Activated CD4-positive, alpha-beta T cell treated with anti-CD3 and anti-CD28 coated beads for 36 hours (primary cell): Measurements from ENCODE around the gene SATB2. TPM values are rescaled to one million over a fixed set of nuclear protein-coding genes. Genes with fewer than 3 reads are reported as not detected.

ENCODE experiments used
- ATAC-seq: fragments of 200-7000 bp; cut with Tn5 transposase; one replicate; pipeline ENCODE4 v1.10.0; 2021; ENCODE audit warnings: mild to moderate bottlenecking, moderate library complexity
- CTCF ChIA-PET: fragments of 350-600 bp; sonication (Branson Sonifier 250); formaldehyde crosslinking; loops from one replicate; lab custom pipeline; 2021; ENCODE audit warnings: antibody characterized with exemption; lab: Charles Lee
- POLR2A ChIA-PET: fragments of 350-600 bp; sonication (Branson Sonifier 250); formaldehyde crosslinking; loops from one replicate; lab custom pipeline; 2021; ENCODE audit warnings: antibody characterized with exemption, inconsistent platforms; lab: Charles Lee
- DNase-seq: peaks from one replicate; pipeline ENCODE4 v3.0.0-alpha.2; 2020
- H3K27ac Mint-ChIP-seq: one replicate; pipeline ENCODE4 v1.8.0; 2021; ENCODE audit warnings: mixed read lengths
- H3K27me3 Mint-ChIP-seq: one replicate; pipeline ENCODE4 v1.8.0; 2021; ENCODE audit warnings: mixed read lengths
- H3K36me3 Mint-ChIP-seq: one replicate; pipeline ENCODE4 v1.8.0; 2021; ENCODE audit warnings: low read depth, mixed read lengths
- H3K4me1 Mint-ChIP-seq: one replicate; pipeline ENCODE4 v1.8.0; 2021; ENCODE audit warnings: mixed read lengths
- H3K4me3 Mint-ChIP-seq: one replicate; pipeline ENCODE4 v1.8.0; 2021; ENCODE audit warnings: mild to moderate bottlenecking, moderate library complexity, mixed read lengths
- H3K9me3 Mint-ChIP-seq: one replicate; pipeline ENCODE4 v1.8.0; 2021; ENCODE audit warnings: low read depth, mixed read lengths
- intact Hi-C, 2 experiments: fragments of 100-400 bp; cut with DNase I in 1 of 2; cut with micrococcal nuclease in 1 of 2; formaldehyde crosslinking; loops; one replicate each; pipeline versions ENCODE4 v1.14.2 to v1.15.1; 2022 to 2024; cut with DNase I, micrococcal nuclease
- total RNA-seq, 2 experiments: library from RNA; stranded (reverse); gene quantifications; one replicate each; pipeline ENCODE4 v1.2.3, GENCODE V29; 2021

The SATB2 gene
- total RNA-seq, 2 experiments from 2014 or later, result 0.07 to 0.21 TPM

DNA sequence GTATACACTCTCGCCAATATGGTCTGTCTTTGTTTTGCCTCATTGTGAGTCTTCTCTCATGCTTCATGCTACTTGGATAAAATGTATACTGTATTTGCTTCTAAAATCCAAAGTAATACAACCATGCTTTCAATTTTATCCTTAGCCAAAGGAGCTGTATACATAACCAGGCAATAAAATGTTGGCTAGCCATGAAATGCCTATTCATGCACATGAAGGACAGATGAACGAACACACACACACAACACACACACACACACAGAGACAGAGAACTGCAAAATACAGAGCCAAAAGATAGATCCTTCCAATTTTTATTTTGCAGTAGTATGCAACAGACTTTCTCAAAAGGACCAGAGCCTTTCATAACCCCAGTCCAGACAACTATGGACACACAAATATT is 113.7 kb downstream of the SATB2 start:
- intact Hi-C loops, result no loop called here
- DNase-seq (no peak), ATAC-seq (no peak)
- no peaks in the 10 kb centered on the region for H3K4me1 Mint-ChIP-seq
- no peaks in the 10 kb centered on the region for H3K9me3 Mint-ChIP-seq
- H3K27ac Mint-ChIP-seq, result no peak overlapping the region
- CTCF ChIA-PET, result no interaction called here
- peaks cover 10% of the 10 kb centered on the region for H3K27me3 Mint-ChIP-seq
- POLR2A ChIA-PET, result no interaction called here
- H3K36me3 Mint-ChIP-seq, result no peaks in the 10 kb centered on the region
- H3K4me3 Mint-ChIP-seq, result no peak overlapping the region

DNA sequence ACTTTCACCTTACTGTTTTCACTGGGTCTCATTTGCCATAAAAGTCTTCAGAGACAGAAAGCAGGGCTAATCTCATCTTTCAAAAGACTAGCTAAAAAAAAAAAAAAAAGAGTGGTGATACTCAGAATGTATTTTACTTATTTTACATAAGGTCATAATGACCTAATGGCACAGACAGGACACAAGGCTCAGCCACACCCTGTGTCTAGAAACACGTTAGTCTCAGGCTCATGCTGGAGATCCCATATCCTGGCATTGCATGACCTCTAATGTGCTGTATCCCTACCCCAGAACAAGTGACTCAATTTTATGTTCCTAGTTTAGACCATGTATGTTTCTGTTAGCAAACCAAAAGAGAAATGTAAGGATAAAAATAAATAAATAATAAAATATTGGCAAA is 115.4 kb downstream of the SATB2 start:
- Mint-ChIP-seq H3K27me3 (peaks cover 8% of the 10 kb centered on the region), H3K36me3 (no peaks in the 10 kb centered on the region)

DNA sequence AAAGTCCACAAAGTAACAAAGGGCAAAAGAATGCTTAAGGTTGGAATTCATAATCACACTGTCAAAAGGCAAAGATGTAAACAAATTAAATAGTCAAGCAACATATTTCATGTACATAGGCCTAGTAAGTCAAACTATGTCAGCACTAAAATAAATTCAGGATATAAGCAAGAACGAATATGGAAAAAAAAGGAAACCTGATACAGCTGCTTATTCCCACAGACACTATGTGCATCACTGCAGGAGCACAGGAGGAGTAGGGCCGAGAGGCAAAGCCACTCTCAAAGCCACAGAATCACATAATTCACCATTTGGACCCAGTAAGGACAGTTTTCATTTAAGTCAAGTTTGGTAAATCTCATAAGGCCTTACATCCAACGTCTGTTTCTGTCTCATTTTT is 116.6 kb downstream of the SATB2 start:
- intact Hi-C loops, result no loop called here
- POLR2A ChIA-PET, result no interaction called here
- Mint-ChIP-seq H3K4me1 (no peaks in the 10 kb centered on the region), H3K27me3 (peaks cover 5% of the 10 kb centered on the region), H3K4me3 (no peak overlapping the region), H3K9me3 (no peaks in the 10 kb centered on the region), H3K27ac (no peak overlapping the region), H3K36me3 (no peaks in the 10 kb centered on the region)
- CTCF ChIA-PET, result no interaction called here
- ATAC-seq (no peak), DNase-seq (no peak)

More for the DNA sequence above, 115.4 kb downstream of the SATB2 start:
- no peak for ATAC-seq
- H3K9me3 Mint-ChIP-seq, result no peaks in the 10 kb centered on the region
- intact Hi-C loops, result no loop called here
- ChIA-PET POLR2A (no interaction called here), CTCF (interaction anchor here (2.1 kb wide), 1 partner anchor 15 kb away, joined by 4 read pairs; no protein-coding TSS in a partner anchor)
- no peak for DNase-seq
- no peak overlapping the region for H3K27ac Mint-ChIP-seq
- no peak overlapping the region for H3K4me3 Mint-ChIP-seq
- no peaks in the 10 kb centered on the region for H3K4me1 Mint-ChIP-seq

DNA sequence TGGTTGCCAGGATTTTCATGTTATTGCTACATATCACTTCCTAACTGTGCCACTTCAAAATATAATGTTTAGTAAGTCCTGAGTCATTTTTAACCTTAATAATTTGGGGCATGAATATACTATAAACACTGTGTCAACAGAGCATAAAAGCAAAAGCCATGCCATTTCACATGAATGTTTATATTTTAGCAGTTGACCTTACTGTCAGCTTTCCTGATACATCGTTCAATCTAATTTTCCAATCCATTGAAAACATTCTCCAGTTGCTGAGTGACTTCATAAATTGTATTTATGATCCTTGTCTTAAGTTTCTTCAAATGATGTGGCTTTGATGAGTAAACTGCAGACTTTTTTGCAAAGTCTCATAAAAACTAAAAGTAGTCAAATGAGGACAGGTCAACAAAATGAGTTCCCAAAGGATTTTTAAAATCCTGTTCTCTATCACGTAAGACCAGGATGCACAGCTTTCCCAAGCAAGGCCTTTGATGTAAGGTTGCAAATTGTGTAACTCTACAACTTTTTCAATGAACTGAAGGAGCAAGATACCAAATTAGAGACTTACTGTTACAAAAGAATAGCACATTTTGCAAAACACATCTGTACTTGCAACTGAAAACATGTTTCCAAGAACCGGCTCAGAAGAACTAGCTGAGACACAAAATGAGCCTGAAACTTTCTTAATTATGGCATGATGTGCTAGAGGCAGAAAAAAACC is 117.7 kb downstream of the SATB2 start:
- ATAC-seq, result no peak
- POLR2A ChIA-PET, result no interaction called here
- no peaks in the 10 kb centered on the region for H3K4me1 Mint-ChIP-seq
- H3K27me3 Mint-ChIP-seq, result peaks cover 4% of the 10 kb centered on the region
- no peak overlapping the region for H3K27ac Mint-ChIP-seq
- no peaks in the 10 kb centered on the region for H3K9me3 Mint-ChIP-seq
- no peaks in the 10 kb centered on the region for H3K36me3 Mint-ChIP-seq
- intact Hi-C loops, result no loop called here
- CTCF ChIA-PET, result interaction anchor here (0.6 kb wide), 1 partner anchor 57 kb away, joined by 3 read pairs; no protein-coding TSS in a partner anchor
- H3K4me3 Mint-ChIP-seq, result no peak overlapping the region
- DNase-seq, result no peak

DNA sequence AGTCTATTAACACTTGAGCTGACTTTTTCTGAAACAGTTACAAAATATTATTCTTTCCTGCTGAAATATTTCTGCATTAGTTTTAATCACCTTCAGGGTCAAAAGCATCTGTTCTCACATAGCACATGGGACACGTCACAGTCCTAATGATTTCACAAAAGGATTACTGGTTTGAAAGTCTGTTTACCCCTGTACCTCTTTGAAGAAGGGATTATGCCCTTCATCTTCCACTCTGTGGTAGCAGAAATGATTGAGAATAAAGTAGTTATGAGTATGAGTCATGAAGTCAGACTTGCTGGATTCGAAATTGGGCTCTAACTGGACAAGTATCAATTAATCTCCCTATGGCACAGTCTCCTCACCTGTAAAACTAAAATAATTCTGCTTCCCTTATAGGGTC is 121.2 kb downstream of the SATB2 start:
- CTCF ChIA-PET, result interaction anchor here (0.8 kb wide), 1 partner anchor 1060 kb away, joined by 3 read pairs; no protein-coding TSS in a partner anchor
- POLR2A ChIA-PET, result no interaction called here

DNA sequence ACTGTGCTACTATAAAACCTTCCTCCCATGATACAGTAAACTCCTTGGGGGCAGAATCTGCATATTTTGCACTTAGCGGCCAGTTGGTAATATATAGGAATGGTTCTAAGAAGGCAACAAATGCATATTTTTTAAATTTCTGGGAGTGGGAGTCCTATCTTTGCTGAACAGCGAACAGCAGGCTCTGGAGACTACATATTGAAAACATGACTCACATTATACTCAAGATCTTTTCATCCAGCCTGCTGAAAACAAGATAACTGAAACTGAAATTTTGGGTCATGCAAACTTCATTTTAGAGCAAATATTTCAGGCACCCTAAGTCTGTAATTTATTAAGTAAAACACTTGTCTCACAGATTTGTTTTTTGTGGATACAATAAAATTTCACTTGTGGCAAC is 122.2 kb downstream of the SATB2 start:
- Mint-ChIP-seq H3K27ac (no peak overlapping the region), H3K27me3 (peaks cover 9% of the 10 kb centered on the region), H3K9me3 (no peaks in the 10 kb centered on the region), H3K36me3 (no peaks in the 10 kb centered on the region), H3K4me3 (no peak overlapping the region), H3K4me1 (no peaks in the 10 kb centered on the region)
- DNase-seq (no peak), ATAC-seq (no peak)
- CTCF ChIA-PET, result no interaction called here
- intact Hi-C loops, result no loop called here
- POLR2A ChIA-PET, result no interaction called here

More for the DNA sequence above, 121.2 kb downstream of the SATB2 start:
- Mint-ChIP-seq H3K4me1 (no peaks in the 10 kb centered on the region), H3K9me3 (no peaks in the 10 kb centered on the region), H3K27ac (no peak overlapping the region), H3K4me3 (no peak overlapping the region), H3K27me3 (peaks cover 8% of the 10 kb centered on the region), H3K36me3 (no peaks in the 10 kb centered on the region)
- no peak for DNase-seq
- intact Hi-C loops, result no loop called here
- ATAC-seq, result no peak

DNA sequence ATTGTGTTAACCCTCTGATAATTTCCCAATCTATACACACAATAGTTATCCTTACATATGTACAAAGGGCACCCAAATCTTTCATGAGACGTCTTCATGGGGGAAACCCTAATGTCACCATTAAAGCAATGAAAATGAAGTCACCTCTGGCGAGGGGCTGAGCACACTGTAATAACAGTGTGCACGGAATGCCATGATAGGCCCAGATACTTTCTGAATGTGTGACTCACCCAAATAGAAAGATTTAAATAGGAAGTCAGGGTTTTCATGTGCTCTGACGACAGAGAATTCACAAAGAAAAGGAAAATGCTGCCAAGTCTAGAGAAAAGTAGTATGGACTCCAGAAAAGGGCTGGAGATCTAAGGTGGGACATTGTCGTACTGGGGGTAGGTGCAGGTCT is 128.3 kb downstream of the SATB2 start:
- ChIA-PET CTCF (no interaction called here), POLR2A (no interaction called here)
- Mint-ChIP-seq H3K36me3 (no peaks in the 10 kb centered on the region), H3K27ac (no peak overlapping the region), H3K4me1 (no peaks in the 10 kb centered on the region), H3K4me3 (no peak overlapping the region), H3K27me3 (peaks cover 5% of the 10 kb centered on the region), H3K9me3 (no peaks in the 10 kb centered on the region)
- intact Hi-C loops, result no loop called here
- ATAC-seq, result no peak
- no peak for DNase-seq

DNA sequence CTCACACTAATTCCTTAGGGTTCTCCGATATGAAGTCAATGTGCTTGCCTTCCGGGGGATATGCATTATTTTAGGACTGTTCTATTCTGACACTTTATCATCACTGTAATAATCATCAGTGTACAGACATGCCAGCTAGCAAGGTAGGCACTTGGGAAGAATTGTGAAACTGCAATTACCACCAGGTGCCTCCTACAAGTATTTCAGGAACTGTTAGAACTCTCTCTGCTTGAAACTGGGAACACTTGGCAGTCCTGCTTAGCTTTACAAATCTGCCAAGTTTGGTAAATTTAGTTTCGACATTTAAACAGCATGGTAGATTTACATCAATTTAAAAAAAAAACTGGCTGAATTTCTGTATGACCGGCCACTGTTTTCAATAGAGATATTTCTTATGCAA is 128.7 kb downstream of the SATB2 start:
- H3K27ac Mint-ChIP-seq, result no peak overlapping the region
- peaks cover 5% of the 10 kb centered on the region for H3K27me3 Mint-ChIP-seq
- no peaks in the 10 kb centered on the region for H3K4me1 Mint-ChIP-seq
- ChIA-PET CTCF (no interaction called here), POLR2A (no interaction called here)
- no peak for ATAC-seq
- H3K9me3 Mint-ChIP-seq, result no peaks in the 10 kb centered on the region
- no peaks in the 10 kb centered on the region for H3K36me3 Mint-ChIP-seq
- DNase-seq, result no peak
- H3K4me3 Mint-ChIP-seq, result no peak overlapping the region
- intact Hi-C loops, result no loop called here

DNA sequence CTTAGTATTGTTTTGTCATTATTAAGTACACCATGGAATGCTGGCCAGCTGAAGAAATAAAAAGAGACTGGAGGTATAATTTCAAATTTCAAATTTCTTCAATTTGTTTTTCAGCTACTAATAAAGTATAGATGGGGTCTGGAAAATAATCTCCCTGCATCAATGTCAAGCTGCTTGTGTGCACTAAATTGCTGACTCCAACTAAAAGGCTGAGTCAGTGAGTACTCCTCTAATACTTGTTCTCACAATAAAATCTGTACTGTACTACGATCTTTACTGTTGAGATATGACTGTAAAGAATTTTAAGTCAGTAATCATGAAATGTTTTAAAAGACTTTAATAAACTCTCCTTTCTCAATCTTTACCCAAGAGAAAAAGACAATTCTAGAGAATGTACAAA is 131.9 kb downstream of the SATB2 start:
- POLR2A ChIA-PET, result no interaction called here
- intact Hi-C loops, result no loop called here
- ATAC-seq (no peak), DNase-seq (no peak)
- Mint-ChIP-seq H3K27me3 (peaks cover 2% of the 10 kb centered on the region), H3K9me3 (no peaks in the 10 kb centered on the region), H3K27ac (no peak overlapping the region), H3K4me1 (no peaks in the 10 kb centered on the region), H3K4me3 (no peak overlapping the region), H3K36me3 (no peaks in the 10 kb centered on the region)
- CTCF ChIA-PET, result no interaction called here

DNA sequence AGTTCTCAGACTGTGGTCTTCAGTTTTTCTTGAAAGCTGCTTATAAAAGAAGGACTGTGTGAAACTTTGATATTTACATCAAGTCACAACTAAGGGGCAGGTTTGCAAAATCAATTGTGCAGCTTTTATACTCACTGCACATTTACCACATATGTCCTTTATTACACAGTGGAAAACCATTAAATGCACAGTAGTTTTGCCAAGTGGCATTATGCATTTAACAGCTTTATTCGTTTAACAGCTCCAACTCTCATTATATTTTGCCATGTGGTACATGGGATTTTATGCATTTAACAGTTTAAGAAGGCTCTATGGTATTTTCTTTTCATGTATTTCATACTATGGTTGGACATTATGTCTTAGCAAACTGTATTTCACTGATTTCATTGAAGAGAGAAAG is 135.6 kb downstream of the SATB2 start:
- Mint-ChIP-seq H3K27me3 (peaks cover 5% of the 10 kb centered on the region), H3K4me1 (no peaks in the 10 kb centered on the region), H3K27ac (no peak overlapping the region), H3K36me3 (no peaks in the 10 kb centered on the region), H3K9me3 (no peaks in the 10 kb centered on the region), H3K4me3 (no peak overlapping the region)
- CTCF ChIA-PET, result interaction anchor here (1.1 kb wide), 1 partner anchor 12 kb away, joined by 4 read pairs; no protein-coding TSS in a partner anchor
- POLR2A ChIA-PET, result no interaction called here
- DNase-seq (no peak), ATAC-seq (no peak)
- intact Hi-C loops, result no loop called here

DNA sequence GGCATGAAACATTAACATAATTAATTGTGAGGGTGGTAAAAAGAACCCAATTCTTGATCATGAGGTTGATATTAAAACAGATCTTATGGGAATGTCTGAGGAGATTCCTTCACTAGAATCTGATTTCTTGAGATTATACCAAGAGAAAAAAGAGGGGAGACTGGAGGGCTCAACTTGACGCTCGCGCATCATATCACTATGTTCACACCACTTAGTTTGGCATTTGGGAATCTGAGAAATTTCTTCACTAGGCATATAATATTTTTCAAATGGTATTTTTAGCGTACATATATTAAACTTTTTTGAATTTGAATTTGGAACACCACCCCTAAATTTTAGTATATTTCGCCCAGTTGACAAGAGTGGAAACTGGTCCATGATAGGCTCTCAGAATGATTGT is 140.1 kb downstream of the SATB2 start:
- no peak for DNase-seq
- Mint-ChIP-seq H3K27ac (no peak overlapping the region), H3K36me3 (no peaks in the 10 kb centered on the region), H3K9me3 (no peaks in the 10 kb centered on the region), H3K4me3 (no peak overlapping the region), H3K27me3 (peaks cover 3% of the 10 kb centered on the region), H3K4me1 (no peaks in the 10 kb centered on the region)
- intact Hi-C loops, result no loop called here
- POLR2A ChIA-PET, result no interaction called here
- ATAC-seq, result no peak
- CTCF ChIA-PET, result no interaction called here

DNA sequence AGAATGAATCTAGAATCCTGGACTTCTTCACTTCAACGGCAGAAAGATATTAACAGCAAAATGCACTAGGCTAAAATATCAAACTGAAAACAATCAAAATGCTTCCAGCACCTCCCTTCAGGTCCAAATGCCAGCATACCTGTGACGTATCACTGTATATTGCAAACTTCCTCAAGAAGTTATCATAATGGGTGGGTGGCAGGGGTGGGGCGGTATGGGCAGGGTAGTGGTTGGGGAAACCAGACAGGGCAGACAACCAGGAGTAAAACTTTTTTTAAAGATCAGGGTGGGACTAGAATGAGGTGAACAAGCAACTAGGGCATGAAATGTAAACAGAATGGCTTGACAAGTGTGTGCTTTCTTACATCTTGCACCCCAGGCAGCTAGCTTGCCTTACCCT is 140.9 kb downstream of the SATB2 start:
- no peaks in the 10 kb centered on the region for H3K36me3 Mint-ChIP-seq
- ChIA-PET CTCF (no interaction called here), POLR2A (no interaction called here)
- no peak for DNase-seq
- no peak for ATAC-seq
- no peak overlapping the region for H3K27ac Mint-ChIP-seq
- no peak overlapping the region for H3K4me3 Mint-ChIP-seq
- H3K4me1 Mint-ChIP-seq, result no peaks in the 10 kb centered on the region
- H3K27me3 Mint-ChIP-seq, result peaks cover 3% of the 10 kb centered on the region
- intact Hi-C loops, result no loop called here
- H3K9me3 Mint-ChIP-seq, result no peaks in the 10 kb centered on the region
